ENCODE results near the gene CMTM3. TPM values are rescaled to one million over a fixed set of nuclear protein-coding genes. Genes with fewer than 3 reads are reported as not detected.

Gene CMTM3
- total and polyA plus RNA-seq, 2 experiments from 2014 or later, result 48.9 to 92.2 TPM

GRCh38 chr16:66569827-66570405, 34.6 kb upstream of the CMTM3 start:
- no peak for TF ChIP-seq CTCF (IDR thresholded peaks at IDR 0.05; ENCODE audit: low read depth, low read length)
- H3K36me3 ChIP-seq, result no peaks in the 10 kb centered on the region
- H3K9me3 ChIP-seq (ENCODE audit: low read depth), result no peaks in the 10 kb centered on the region
- peaks cover 1% of the 10 kb centered on the region for H3K4me1 ChIP-seq (ENCODE audit: low read depth)
- peak in 1 of 2 donors; percentile 80 for DNase-seq (ENCODE audit: low read depth in 1 of 2, low spot score in 1 of 2)
- no peaks in the 10 kb centered on the region for H3K27me3 ChIP-seq
- no peak overlapping the region for H3K4me3 ChIP-seq
- H3K27ac ChIP-seq, result no peak overlapping the region

GRCh38 chr16:66572356-66572755, 32.1 kb upstream of the CMTM3 start:
- Histone ChIP-seq H3K27ac (no peak overlapping the region), H3K9me3 (ENCODE audit: low read depth) (no peaks in the 10 kb centered on the region), H3K27me3 (peaks cover 7% of the 10 kb centered on the region), H3K36me3 (no peaks in the 10 kb centered on the region), H3K4me3 (no peak overlapping the region), H3K4me1 (ENCODE audit: low read depth) (no peaks in the 10 kb centered on the region)
- no peak for DNase-seq (ENCODE audit: low read depth in 1 of 2, low spot score in 1 of 2)
- no peak for TF ChIP-seq CTCF (IDR thresholded peaks at IDR 0.05; ENCODE audit: low read depth, low read length)

GRCh38 chr16:66574081-66574480, 30.4 kb upstream of the CMTM3 start:
- TF ChIP-seq CTCF (IDR thresholded peaks at IDR 0.05; ENCODE audit: low read depth, low read length), result no peak
- Histone ChIP-seq H3K4me1 (ENCODE audit: low read depth) (no peaks in the 10 kb centered on the region), H3K36me3 (no peaks in the 10 kb centered on the region), H3K9me3 (ENCODE audit: low read depth) (no peaks in the 10 kb centered on the region), H3K4me3 (no peak overlapping the region), H3K27ac (no peak overlapping the region), H3K27me3 (peaks cover 24% of the 10 kb centered on the region)
- DNase-seq (ENCODE audit: low read depth in 1 of 2, low spot score in 1 of 2), result peak in 1 of 2 donors; percentile 37

- DNase-seq (ENCODE audit: low read depth in 1 of 2, low spot score in 1 of 2), result no peak
- peaks cover 29% of the 10 kb centered on the region for H3K27me3 ChIP-seq
- H3K4me3 ChIP-seq, result no peak overlapping the region
- H3K9me3 ChIP-seq (ENCODE audit: low read depth), result no peaks in the 10 kb centered on the region
- no peaks in the 10 kb centered on the region for H3K4me1 ChIP-seq (ENCODE audit: low read depth)
- H3K27ac ChIP-seq, result no peak overlapping the region
- TF ChIP-seq CTCF (IDR thresholded peaks at IDR 0.05; ENCODE audit: low read depth, low read length), result no peak
- H3K36me3 ChIP-seq, result no peaks in the 10 kb centered on the region
Measured at GRCh38 chr16:66574531-66574930, 30.0 kb upstream of the CMTM3 start.

- no peak for TF ChIP-seq CTCF (IDR thresholded peaks at IDR 0.05; ENCODE audit: low read depth, low read length)
- no peaks in the 10 kb centered on the region for H3K4me1 ChIP-seq (ENCODE audit: low read depth)
- H3K9me3 ChIP-seq (ENCODE audit: low read depth), result no peaks in the 10 kb centered on the region
- H3K27ac ChIP-seq, result no peak overlapping the region
- H3K27me3 ChIP-seq, result peaks cover 34% of the 10 kb centered on the region
- DNase-seq (ENCODE audit: low read depth in 1 of 2, low spot score in 1 of 2), result no peak
- H3K36me3 ChIP-seq, result no peaks in the 10 kb centered on the region
- H3K4me3 ChIP-seq, result no peak overlapping the region
Measured at GRCh38 chr16:66575060-66575459, 29.4 kb upstream of the CMTM3 start.
